Activated B cell treated with CpG ODN at 0.5 μM for 24 hours (primary cell): ENCODE data around the gene GOLGA6L7. TPM values are rescaled to one million over a fixed set of nuclear protein-coding genes. Genes with fewer than 3 reads are reported as not detected.
"Not testable (repeated sequence)": the region's sequence is repeated elsewhere in the genome, so short reads cannot be mapped to it uniquely, and the experiment has no call there.

Source experiments
- ATAC-seq: fragments of 200-7000 bp; cut with Tn5 transposase; one replicate; pipeline ENCODE4 v1.10.0; 2021; ENCODE audit warnings: low read depth, mild to moderate bottlenecking, moderate library complexity
- CTCF ChIA-PET: fragments of 350-600 bp; sonication (Branson Sonifier 250); formaldehyde crosslinking; loops from one replicate; lab custom pipeline; 2021; ENCODE audit warnings: antibody characterized with exemption; lab: Charles Lee
- POLR2A ChIA-PET: fragments of 350-600 bp; sonication (Branson Sonifier 250); formaldehyde crosslinking; loops from one replicate; lab custom pipeline; 2021; ENCODE audit warnings: antibody characterized with exemption; lab: Charles Lee
- DNase-seq: peaks from one replicate; pipeline ENCODE4 v3.0.0; 2022
- H3K27ac Mint-ChIP-seq: one replicate; pipeline ENCODE4 v1.8.0; 2020; ENCODE audit warnings: mixed read lengths
- H3K27me3 Mint-ChIP-seq: one replicate; pipeline ENCODE4 v1.8.0; 2021; ENCODE audit warnings: mixed read lengths
- H3K36me3 Mint-ChIP-seq: one replicate; pipeline ENCODE4 v1.8.0; 2021; ENCODE audit warnings: low read depth, mixed read lengths
- H3K4me1 Mint-ChIP-seq: one replicate; pipeline ENCODE4 v1.8.0; 2021; ENCODE audit warnings: mixed read lengths
- H3K4me3 Mint-ChIP-seq: one replicate; pipeline ENCODE4 v1.8.0; 2020; ENCODE audit warnings: mild to moderate bottlenecking, mixed read lengths
- H3K9me3 Mint-ChIP-seq: one replicate; pipeline ENCODE4 v1.8.0; 2020; ENCODE audit warnings: mixed read lengths
- intact Hi-C: fragments of 100-400 bp; cut with micrococcal nuclease; formaldehyde crosslinking; loops from one replicate; pipeline ENCODE4 v1.15.1; 2024
- total RNA-seq: library from RNA; stranded (reverse); gene quantifications from 2 replicates; pipeline ENCODE4 v1.2.3, GENCODE V29; 2022

GOLGA6L7 gene
- total RNA-seq, 1 donor from 2014 or later = not detected

DNA sequence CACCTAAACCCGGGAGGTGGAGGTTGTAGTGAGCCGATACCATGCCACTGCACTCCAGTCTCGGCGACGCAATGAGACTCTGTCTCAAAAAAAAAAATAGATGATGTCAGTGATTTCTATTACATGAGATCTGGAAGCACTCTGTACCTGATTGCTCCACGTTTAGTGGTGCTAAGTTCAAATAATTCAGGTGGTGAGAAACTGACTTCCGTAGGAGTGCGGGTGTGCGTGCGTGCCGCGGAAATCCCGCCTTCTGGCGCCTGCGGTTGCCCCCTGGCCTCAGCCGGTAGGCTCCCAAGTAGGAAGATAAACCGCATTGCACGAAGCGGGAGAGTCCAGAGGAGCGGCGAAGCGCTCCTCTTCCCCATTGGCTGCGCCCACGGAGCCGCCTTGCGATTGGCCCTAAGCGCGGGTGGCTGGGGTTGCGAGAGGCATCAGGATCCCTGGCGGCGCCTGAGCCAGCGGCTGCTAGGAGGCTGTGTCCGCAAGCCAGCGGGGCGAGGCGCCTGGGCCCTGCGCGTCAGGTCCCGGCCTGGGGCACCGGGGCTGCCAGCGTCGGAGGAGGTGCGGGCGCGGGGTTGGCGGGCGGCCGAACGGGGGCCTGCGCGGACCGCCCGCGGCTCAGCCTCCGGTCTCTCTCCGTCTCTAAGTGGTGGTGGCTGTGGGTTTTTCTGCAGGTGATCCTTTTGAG is 16.4 kb downstream of the GOLGA6L7 start:
- H3K4me1 Mint-ChIP-seq, intact Hi-C loops, H3K36me3 Mint-ChIP-seq, H3K27me3 Mint-ChIP-seq, CTCF ChIA-PET, DNase-seq, H3K27ac Mint-ChIP-seq, POLR2A ChIA-PET, H3K9me3 Mint-ChIP-seq: not testable (repeated sequence)
- peak overlapping the region; percentile 28 for H3K4me3 Mint-ChIP-seq
- peak; percentile 37 for ATAC-seq

DNA sequence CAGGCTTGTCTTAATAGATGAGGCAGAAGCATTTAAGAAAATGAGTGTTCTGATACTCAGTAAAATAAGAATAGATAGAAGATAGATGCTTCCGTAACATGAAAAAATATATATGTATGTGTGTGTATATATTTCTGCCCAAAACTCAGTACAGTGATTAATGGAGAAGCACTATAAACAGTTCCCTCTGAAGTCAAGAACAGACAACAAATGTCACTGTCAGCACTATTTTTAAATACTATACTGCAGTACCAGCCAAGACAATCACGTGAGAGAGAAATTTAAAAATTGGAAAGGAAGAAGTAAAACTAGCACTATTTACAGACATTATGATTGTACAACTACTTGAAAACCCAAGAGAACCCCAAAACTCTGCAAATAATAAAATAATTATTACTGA is 27.0 kb downstream of the GOLGA6L7 start:
- DNase-seq, H3K27ac Mint-ChIP-seq, intact Hi-C loops, H3K4me3 Mint-ChIP-seq, H3K9me3 Mint-ChIP-seq, ATAC-seq, H3K36me3 Mint-ChIP-seq, H3K27me3 Mint-ChIP-seq, POLR2A ChIA-PET, H3K4me1 Mint-ChIP-seq, CTCF ChIA-PET: not testable (repeated sequence)

- H3K9me3 Mint-ChIP-seq, CTCF ChIA-PET, H3K36me3 Mint-ChIP-seq, H3K4me1 Mint-ChIP-seq, DNase-seq, H3K4me3 Mint-ChIP-seq, POLR2A ChIA-PET, ATAC-seq, intact Hi-C loops, H3K27ac Mint-ChIP-seq, H3K27me3 Mint-ChIP-seq: not testable (repeated sequence)
These were observed 28.5 kb downstream of the GOLGA6L7 start for GRCh38 chr15:28819930-28820295.

- intact Hi-C loops, ATAC-seq, H3K27me3 Mint-ChIP-seq, DNase-seq, H3K4me1 Mint-ChIP-seq, H3K9me3 Mint-ChIP-seq, H3K27ac Mint-ChIP-seq, H3K4me3 Mint-ChIP-seq, POLR2A ChIA-PET, CTCF ChIA-PET, H3K36me3 Mint-ChIP-seq: not testable (repeated sequence)
These were observed 29.2 kb downstream of the GOLGA6L7 start for GRCh38 chr15:28819019-28819929.

- not testable (repeated sequence) for DNase-seq
These were observed 30.3 kb downstream of the GOLGA6L7 start for GRCh38 chr15:28818168-28818567.

DNA sequence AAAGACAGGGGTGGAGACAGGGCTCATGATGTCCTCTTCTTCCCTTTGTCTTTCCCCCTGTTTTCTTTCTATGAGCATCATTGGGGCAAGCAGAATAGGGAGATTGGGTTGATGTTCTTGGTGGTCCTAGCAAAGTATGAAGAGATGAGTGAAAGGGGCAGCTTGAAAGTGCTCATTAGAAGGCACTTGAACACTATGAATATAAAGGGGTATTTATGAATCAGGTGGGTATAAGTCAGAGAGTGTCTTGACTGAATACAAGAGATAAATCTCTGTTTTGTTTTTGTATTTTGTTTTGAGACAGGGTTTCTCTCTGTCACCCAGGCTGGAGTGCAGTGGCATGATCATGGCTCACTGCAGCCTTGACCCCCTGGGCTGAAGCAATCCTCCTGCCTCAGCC is 34.4 kb downstream of the GOLGA6L7 start:
- DNase-seq, H3K36me3 Mint-ChIP-seq, intact Hi-C loops, POLR2A ChIA-PET, H3K9me3 Mint-ChIP-seq, ATAC-seq, H3K4me3 Mint-ChIP-seq, H3K27me3 Mint-ChIP-seq, H3K27ac Mint-ChIP-seq, H3K4me1 Mint-ChIP-seq, CTCF ChIA-PET: not testable (repeated sequence)

More at GRCh38 chr15:28818168-28818567, 30.3 kb downstream of the GOLGA6L7 start:
- H3K27me3 Mint-ChIP-seq, H3K4me3 Mint-ChIP-seq, H3K36me3 Mint-ChIP-seq, H3K4me1 Mint-ChIP-seq, H3K9me3 Mint-ChIP-seq, CTCF ChIA-PET, H3K27ac Mint-ChIP-seq, intact Hi-C loops, POLR2A ChIA-PET, ATAC-seq: not testable (repeated sequence)

DNA sequence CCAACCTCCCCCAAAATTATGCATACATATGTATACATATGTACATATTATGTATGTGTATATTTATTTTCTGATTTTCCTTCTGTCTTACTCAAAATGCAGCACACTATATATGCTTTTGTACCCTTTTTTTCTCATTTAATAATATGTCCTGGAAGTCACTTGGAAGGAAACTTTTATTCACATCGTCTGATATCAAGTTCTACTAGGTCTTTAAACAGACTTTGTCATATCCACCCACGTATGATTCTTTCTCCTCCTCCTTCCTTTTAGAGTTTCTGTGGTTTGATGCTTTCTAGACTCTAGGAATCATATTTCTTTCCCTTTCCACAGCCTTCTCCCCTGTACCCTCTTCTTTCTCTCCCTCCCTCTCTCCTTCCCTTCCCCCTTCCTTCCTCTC is 35.1 kb downstream of the GOLGA6L7 start:
- H3K4me1 Mint-ChIP-seq, intact Hi-C loops, CTCF ChIA-PET, POLR2A ChIA-PET, ATAC-seq, H3K27ac Mint-ChIP-seq, H3K9me3 Mint-ChIP-seq, H3K27me3 Mint-ChIP-seq, DNase-seq, H3K36me3 Mint-ChIP-seq, H3K4me3 Mint-ChIP-seq: not testable (repeated sequence)

- H3K36me3 Mint-ChIP-seq, ATAC-seq, intact Hi-C loops, H3K9me3 Mint-ChIP-seq, H3K27me3 Mint-ChIP-seq, H3K4me1 Mint-ChIP-seq, CTCF ChIA-PET, H3K27ac Mint-ChIP-seq, DNase-seq, H3K4me3 Mint-ChIP-seq, POLR2A ChIA-PET: not testable (repeated sequence)
These were observed 36.4 kb downstream of the GOLGA6L7 start for GRCh38 chr15:28811852-28812550.

GRCh38 chr15:28810444-28810843 is 38.0 kb downstream of the GOLGA6L7 start:
- H3K36me3 Mint-ChIP-seq, intact Hi-C loops, CTCF ChIA-PET, POLR2A ChIA-PET, H3K4me3 Mint-ChIP-seq, H3K9me3 Mint-ChIP-seq, H3K4me1 Mint-ChIP-seq, H3K27me3 Mint-ChIP-seq, H3K27ac Mint-ChIP-seq, ATAC-seq, DNase-seq: not testable (repeated sequence)

- H3K9me3 Mint-ChIP-seq, H3K4me3 Mint-ChIP-seq, H3K36me3 Mint-ChIP-seq, H3K27me3 Mint-ChIP-seq, H3K27ac Mint-ChIP-seq, DNase-seq, H3K4me1 Mint-ChIP-seq, CTCF ChIA-PET, ATAC-seq, POLR2A ChIA-PET, intact Hi-C loops: not testable (repeated sequence)
These were observed 40.3 kb downstream of the GOLGA6L7 start for GRCh38 chr15:28808136-28808535.

GRCh38 chr15:28800366-28800765 is 48.1 kb downstream of the GOLGA6L7 start:
- H3K27ac Mint-ChIP-seq, H3K27me3 Mint-ChIP-seq, H3K9me3 Mint-ChIP-seq, H3K4me1 Mint-ChIP-seq, H3K36me3 Mint-ChIP-seq, DNase-seq, POLR2A ChIA-PET, H3K4me3 Mint-ChIP-seq, intact Hi-C loops, CTCF ChIA-PET, ATAC-seq: not testable (repeated sequence)
